SK-N-MC (cell line): Measurements from ENCODE around the gene GRSF1.

ENCODE experiments used
- EZH2 ChIP-seq: fragments of 200-600 bp; sonication (generic); IDR thresholded peaks from one replicate; pipeline ENCODE4 v1.6.1; 2017; ENCODE audit warnings: antibody characterized with exemption
- POLR2AphosphoS5 ChIP-seq: IDR thresholded peaks from 2 replicates; pipeline ENCODE4 v1.6.1; 2012; ENCODE audit warnings: mild to moderate bottlenecking, low read depth, low read length, borderline replicate concordance

DNA sequence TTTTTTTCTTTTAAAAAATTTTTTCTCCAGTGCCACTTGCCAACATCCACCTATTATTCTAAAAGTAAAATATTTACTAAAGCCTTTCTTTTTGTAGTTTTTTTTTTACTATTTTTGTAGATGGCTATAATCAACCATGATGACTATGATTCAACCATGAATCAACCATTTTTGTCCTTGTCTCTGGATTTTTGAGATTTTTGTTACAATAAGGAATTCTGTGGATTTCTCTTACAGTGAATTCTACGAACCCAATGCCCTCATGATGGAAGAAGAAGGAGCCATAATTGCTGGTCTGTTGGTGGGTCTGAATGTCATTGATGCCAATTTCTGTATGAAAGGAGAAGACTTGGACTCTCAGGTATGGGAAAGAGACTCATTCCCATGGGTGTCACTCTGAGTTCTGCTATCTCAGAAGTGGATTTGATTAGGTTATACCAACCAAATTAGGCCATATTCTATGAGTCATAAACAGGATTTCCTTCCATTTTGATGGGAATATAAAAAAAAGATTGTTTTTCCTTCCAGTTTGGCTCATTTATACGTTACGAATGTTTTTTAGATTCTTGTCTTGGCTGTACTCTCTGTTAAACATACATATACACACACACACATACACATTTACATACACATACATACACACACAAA lies 71.3 kb downstream of the GRSF1 start:
- no peak for TF ChIP-seq POLR2AphosphoS5
- TF ChIP-seq EZH2 = no peak
